Cardiac muscle cell (in vitro differentiated cells and primary cell): Measurements from ENCODE around the gene RAI1. TPM values are rescaled to one million over a fixed set of nuclear protein-coding genes. Genes with fewer than 3 reads are reported as not detected.

Experiments
- DNase-seq, 2 donors: peaks; one replicate each; pipeline versions ENCODE4 v3.0.0 to v3.0.0-alpha.2; 2010 to 2017; ENCODE audit warnings: low read depth in 1 of 2, low spot score in 1 of 2
- H3K27ac ChIP-seq: fragments of 200-600 bp; sonication (generic); 2 replicates; pipeline ENCODE4 v1.5.1; 2016
- H3K27me3 ChIP-seq: fragments of 200-600 bp; sonication (generic); 2 replicates; pipeline ENCODE4 v1.6.0; 2016; ENCODE audit warnings: control low read depth
- H3K36me3 ChIP-seq: fragments of 200-600 bp; sonication (generic); 2 replicates; pipeline ENCODE4 v1.5.1; 2016; ENCODE audit warnings: control low read depth
- H3K4me1 ChIP-seq: fragments of 200-600 bp; sonication (generic); 2 replicates; pipeline ENCODE4 v1.8.1; 2017; ENCODE audit warnings: low read depth, mild to moderate bottlenecking, mixed run types
- H3K4me3 ChIP-seq: fragments of 200-600 bp; sonication (generic); 2 replicates; pipeline ENCODE4 v1.5.1; 2016; ENCODE audit warnings: mild to moderate bottlenecking
- H3K9me3 ChIP-seq: fragments of 200-600 bp; sonication (generic); 2 replicates; pipeline ENCODE4 v1.5.1; 2017; ENCODE audit warnings: low read depth, mild to moderate bottlenecking, control low read depth
- CTCF ChIP-seq: IDR thresholded peaks from 2 replicates; pipeline ENCODE4 v1.5.1; 2012; ENCODE audit warnings: low read depth, mild to moderate bottlenecking, low read length
- polyA plus RNA-seq: library from polyadenylated mRNA; unstranded; fragments of >200 nt; fragmentation: Nextera tagmentation; extraction: Ambion mirVana; gene quantifications from 2 replicates; pipeline ENCODE4 v1.2.1, GENCODE V29; 2016
- total RNA-seq: library from RNA; depleted of rRNA; stranded (reverse); fragments of >200 nt; gene quantifications from 2 replicates; pipeline ENCODE4 v1.2.3, GENCODE V29; 2016

Gene RAI1
- total and polyA plus RNA-seq, 2 experiments from 2014 or later: 20.2 to 46.2 TPM

DNA sequence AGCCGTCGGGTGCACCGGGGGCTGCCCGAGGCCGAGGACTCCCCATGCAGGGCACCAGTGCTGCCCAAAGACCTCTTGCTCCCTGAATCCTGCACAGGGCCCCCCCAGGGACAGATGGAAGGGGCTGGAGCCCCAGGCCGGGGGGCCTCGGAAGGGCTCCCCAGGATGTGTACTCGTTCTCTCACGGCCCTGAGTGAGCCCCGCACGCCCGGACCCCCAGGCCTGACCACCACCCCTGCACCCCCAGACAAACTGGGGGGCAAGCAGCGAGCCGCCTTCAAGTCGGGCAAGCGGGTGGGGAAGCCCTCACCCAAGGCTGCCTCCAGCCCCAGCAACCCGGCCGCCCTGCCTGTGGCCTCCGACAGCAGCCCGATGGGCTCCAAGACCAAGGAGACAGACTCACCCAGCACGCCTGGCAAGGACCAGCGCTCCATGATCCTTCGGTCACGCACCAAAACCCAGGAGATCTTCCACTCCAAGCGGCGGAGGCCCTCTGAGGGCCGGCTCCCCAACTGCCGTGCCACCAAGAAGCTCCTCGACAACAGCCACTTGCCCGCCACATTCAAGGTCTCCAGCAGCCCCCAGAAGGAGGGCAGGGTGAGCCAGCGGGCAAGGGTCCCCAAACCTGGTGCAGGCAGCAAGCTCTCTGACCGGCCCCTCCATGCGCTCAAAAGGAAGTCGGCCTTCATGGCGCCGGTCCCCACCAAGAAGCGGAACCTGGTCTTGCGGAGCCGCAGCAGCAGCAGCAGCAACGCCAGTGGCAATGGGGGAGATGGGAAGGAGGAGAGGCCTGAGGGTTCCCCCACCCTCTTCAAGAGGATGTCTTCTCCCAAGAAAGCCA is 114.9 kb downstream of the RAI1 start:
- Histone ChIP-seq H3K27ac (no peak overlapping the region), H3K27me3 (no peaks in the 10 kb centered on the region), H3K36me3 (peaks cover 15% of the 10 kb centered on the region), H3K4me3 (no peak overlapping the region), H3K4me1 (peaks cover 3% of the 10 kb centered on the region), H3K9me3 (no peaks in the 10 kb centered on the region)
- no peak for DNase-seq
- no peak for TF ChIP-seq CTCF

DNA sequence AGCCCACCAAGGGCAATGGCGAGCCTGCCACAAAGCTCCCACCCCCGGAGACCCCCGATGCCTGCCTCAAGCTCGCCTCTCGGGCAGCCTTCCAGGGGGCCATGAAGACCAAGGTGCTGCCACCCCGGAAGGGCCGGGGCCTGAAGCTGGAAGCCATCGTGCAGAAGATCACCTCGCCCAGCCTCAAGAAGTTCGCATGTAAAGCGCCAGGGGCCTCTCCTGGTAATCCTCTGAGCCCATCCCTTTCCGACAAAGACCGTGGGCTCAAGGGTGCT is 115.5 kb downstream of the RAI1 start:
- no peak overlapping the region for H3K27ac ChIP-seq
- no peaks in the 10 kb centered on the region for H3K9me3 ChIP-seq
- peaks cover 15% of the 10 kb centered on the region for H3K36me3 ChIP-seq
- no peaks in the 10 kb centered on the region for H3K27me3 ChIP-seq
- no peak for TF ChIP-seq CTCF
- H3K4me3 ChIP-seq: no peak overlapping the region
- H3K4me1 ChIP-seq: peaks cover 3% of the 10 kb centered on the region
- no peak for DNase-seq

DNA sequence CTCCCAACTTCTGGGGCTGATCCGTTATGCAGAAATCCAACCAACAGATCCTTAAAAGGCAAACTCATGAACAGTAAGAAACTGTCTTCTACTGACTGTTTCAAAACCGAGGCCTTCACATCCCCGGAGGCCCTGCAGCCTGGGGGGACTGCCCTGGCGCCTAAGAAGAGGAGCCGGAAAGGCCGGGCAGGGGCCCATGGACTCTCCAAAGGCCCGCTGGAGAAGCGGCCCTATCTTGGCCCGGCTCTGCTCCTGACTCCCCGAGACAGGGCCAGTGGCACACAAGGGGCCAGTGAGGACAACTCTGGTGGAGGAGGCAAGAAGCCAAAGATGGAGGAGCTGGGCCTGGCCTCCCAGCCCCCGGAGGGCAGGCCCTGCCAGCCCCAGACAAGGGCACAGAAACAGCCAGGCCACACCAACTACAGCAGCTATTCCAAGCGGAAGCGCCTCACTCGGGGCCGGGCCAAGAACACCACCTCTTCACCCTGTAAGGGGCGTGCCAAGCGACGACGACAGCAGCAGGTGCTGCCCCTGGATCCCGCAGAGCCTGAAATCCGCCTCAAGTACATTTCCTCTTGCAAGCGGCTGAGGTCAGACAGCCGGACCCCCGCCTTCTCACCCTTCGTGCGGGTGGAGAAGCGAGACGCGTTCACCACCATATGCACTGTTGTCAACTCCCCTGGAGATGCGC is 116.0 kb downstream of the RAI1 start:
- H3K4me3 ChIP-seq: no peak overlapping the region
- DNase-seq: no peak
- H3K9me3 ChIP-seq: no peaks in the 10 kb centered on the region
- H3K36me3 ChIP-seq: peaks cover 15% of the 10 kb centered on the region
- no peak overlapping the region for H3K27ac ChIP-seq
- no peaks in the 10 kb centered on the region for H3K27me3 ChIP-seq
- peaks cover 3% of the 10 kb centered on the region for H3K4me1 ChIP-seq
- no peak for TF ChIP-seq CTCF

- Histone ChIP-seq H3K36me3 (peaks cover 15% of the 10 kb centered on the region), H3K27ac (no peak overlapping the region), H3K4me3 (no peak overlapping the region), H3K9me3 (no peaks in the 10 kb centered on the region), H3K4me1 (peaks cover 3% of the 10 kb centered on the region), H3K27me3 (no peaks in the 10 kb centered on the region)
- TF ChIP-seq CTCF: no peak
- no peak for DNase-seq
Measured at GRCh38 chr17:17798010-17798556, 116.8 kb downstream of the RAI1 start.

- DNase-seq: no peak
- H3K27me3 ChIP-seq: no peaks in the 10 kb centered on the region
- no peaks in the 10 kb centered on the region for H3K9me3 ChIP-seq
- H3K4me3 ChIP-seq: no peak overlapping the region
- peaks cover 15% of the 10 kb centered on the region for H3K36me3 ChIP-seq
- H3K27ac ChIP-seq: no peak overlapping the region
- TF ChIP-seq CTCF: no peak
- peaks cover 3% of the 10 kb centered on the region for H3K4me1 ChIP-seq
Measured at GRCh38 chr17:17798573-17799255, 117.5 kb downstream of the RAI1 start.
